Suprapubic skin (tissue), 4 donors: ENCODE measurements around the gene LDAH. TPM values are rescaled to one million over a fixed set of nuclear protein-coding genes. Genes with fewer than 3 reads are reported as not detected.

ENCODE experiments used
- DNase-seq, 2 donors: peaks; one replicate each; pipeline ENCODE4 v3.0.0-alpha.2; 2019; ENCODE audit warnings: low spot score in 2 of 2
- H3K27ac ChIP-seq: fragments of 200-600 bp; sonication (generic); one replicate; pipeline ENCODE4 v1.5.1; 2019
- H3K27me3 ChIP-seq: fragments of 200-600 bp; sonication (generic); one replicate; pipeline ENCODE4 v1.5.1; 2019
- H3K36me3 ChIP-seq: fragments of 200-600 bp; sonication (generic); one replicate; pipeline ENCODE4 v1.5.1; 2019
- H3K4me1 ChIP-seq: fragments of 200-600 bp; sonication (generic); one replicate; pipeline ENCODE4 v1.5.1; 2019
- H3K4me3 ChIP-seq: fragments of 200-600 bp; sonication (generic); one replicate; pipeline ENCODE4 v1.5.1; 2019; ENCODE audit warnings: mild to moderate bottlenecking
- H3K9me3 ChIP-seq: fragments of 200-600 bp; sonication (generic); one replicate; pipeline ENCODE4 v1.5.1; 2019
- EP300 ChIP-seq: sonication (generic); formaldehyde crosslinking; IDR thresholded peaks from one replicate; pipeline ENCODE4 v1.6.1; 2017; ENCODE audit warnings: antibody characterized with exemption
- POLR2A ChIP-seq, 2 donors: fragments of 450-650 bp; IDR thresholded peaks; one replicate each; pipeline ENCODE4 v1.6.1; 2017; ENCODE audit warnings: antibody characterized with exemption in 2 of 2, mild to moderate bottlenecking in 2 of 2, moderate library complexity in 2 of 2
- POLR2AphosphoS5 ChIP-seq, 3 donors: sonication (generic); formaldehyde crosslinking; IDR thresholded peaks; one replicate each; pipeline ENCODE4 v1.6.1; 2017; ENCODE audit warnings: antibody characterized with exemption in 3 of 3
- WGBS: methylation state at CpG from one replicate; pipeline ENCODE4 v1.1.5; 2018; 5-methylcytosine and 5-hydroxymethylcytosine counted together
- total RNA-seq, 4 donors: library from RNA; depleted of rRNA; stranded (reverse); fragments of >200 nt; gene quantifications; one replicate each; pipeline ENCODE4 v1.1.0, GENCODE V29; 2016
- TF ChIP-seq, protein P1 (sequence below), 2 donors: fragments of 200-600 bp in 1 of 2; fragments of 450-650 bp in 1 of 2; sonication (generic) in 1 of 2; IDR thresholded peaks; one replicate each; pipeline ENCODE4 v1.5.1; 2016 to 2019; ENCODE audit warnings: antibody characterized with exemption in 2 of 2, mild to moderate bottlenecking in 1 of 2, moderate library complexity in 1 of 2

Gene LDAH
- total RNA-seq, 4 donors from 2014 or later = 9.0 to 15.5 (median 10.4) TPM

GRCh38 chr2:20698916-20699613 is 123.8 kb downstream of the LDAH start:
- DNase-seq = no peak
- TF ChIP-seq, protein P1, sequence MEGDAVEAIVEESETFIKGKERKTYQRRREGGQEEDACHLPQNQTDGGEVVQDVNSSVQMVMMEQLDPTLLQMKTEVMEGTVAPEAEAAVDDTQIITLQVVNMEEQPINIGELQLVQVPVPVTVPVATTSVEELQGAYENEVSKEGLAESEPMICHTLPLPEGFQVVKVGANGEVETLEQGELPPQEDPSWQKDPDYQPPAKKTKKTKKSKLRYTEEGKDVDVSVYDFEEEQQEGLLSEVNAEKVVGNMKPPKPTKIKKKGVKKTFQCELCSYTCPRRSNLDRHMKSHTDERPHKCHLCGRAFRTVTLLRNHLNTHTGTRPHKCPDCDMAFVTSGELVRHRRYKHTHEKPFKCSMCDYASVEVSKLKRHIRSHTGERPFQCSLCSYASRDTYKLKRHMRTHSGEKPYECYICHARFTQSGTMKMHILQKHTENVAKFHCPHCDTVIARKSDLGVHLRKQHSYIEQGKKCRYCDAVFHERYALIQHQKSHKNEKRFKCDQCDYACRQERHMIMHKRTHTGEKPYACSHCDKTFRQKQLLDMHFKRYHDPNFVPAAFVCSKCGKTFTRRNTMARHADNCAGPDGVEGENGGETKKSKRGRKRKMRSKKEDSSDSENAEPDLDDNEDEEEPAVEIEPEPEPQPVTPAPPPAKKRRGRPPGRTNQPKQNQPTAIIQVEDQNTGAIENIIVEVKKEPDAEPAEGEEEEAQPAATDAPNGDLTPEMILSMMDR (IDR thresholded peaks at IDR 0.05) = no peak
- no peak for TF ChIP-seq EP300
- Histone ChIP-seq H3K27me3 (no peaks in the 10 kb centered on the region), H3K4me3 (no peak overlapping the region), H3K27ac (no peak overlapping the region), H3K4me1 (no peaks in the 10 kb centered on the region), H3K9me3 (no peaks in the 10 kb centered on the region), H3K36me3 (no peaks in the 10 kb centered on the region)
- 63% methylated on average over 4 of the region's 4 CpGs for WGBS

- no peaks in the 10 kb centered on the region for H3K4me1 ChIP-seq
- H3K27ac ChIP-seq = no peak overlapping the region
- no peak overlapping the region for H3K4me3 ChIP-seq
- no peaks in the 10 kb centered on the region for H3K36me3 ChIP-seq
- DNase-seq = no peak
- H3K9me3 ChIP-seq = no peaks in the 10 kb centered on the region
- no peak for TF ChIP-seq POLR2AphosphoS5 (IDR thresholded peaks at IDR 0.05)
- TF ChIP-seq EP300 = no peak
- TF ChIP-seq POLR2A (IDR thresholded peaks at IDR 0.05) = no peak
- TF ChIP-seq, protein P1 (IDR thresholded peaks at IDR 0.05) = no peak
- WGBS = 100% methylated on average over 2 of the region's 2 CpGs
- H3K27me3 ChIP-seq = no peaks in the 10 kb centered on the region
Observed at GRCh38 chr2:20697322-20697934, 125.5 kb downstream of the LDAH start.

DNA sequence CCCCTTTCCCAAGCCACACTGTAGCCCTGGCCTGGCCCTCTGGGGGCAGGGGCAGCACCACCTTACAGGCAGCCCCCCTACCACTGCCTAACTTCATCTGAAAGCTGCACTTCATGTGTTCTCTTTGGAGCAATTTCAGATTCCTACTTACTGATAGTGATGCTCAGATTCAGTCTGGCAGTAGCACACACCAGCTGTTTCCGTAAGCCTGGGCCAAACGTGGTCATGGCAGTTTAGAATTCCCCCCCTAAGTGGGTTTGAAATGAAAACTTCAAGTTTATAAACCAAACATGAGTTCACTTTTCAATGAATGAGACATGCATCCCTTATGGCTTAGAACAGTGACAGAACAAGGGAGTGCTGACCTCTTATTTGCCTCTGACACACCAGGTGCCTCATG is 126.5 kb downstream of the LDAH start:
- WGBS = 100% methylated on average over 2 of the region's 2 CpGs
- Histone ChIP-seq H3K36me3 (no peaks in the 10 kb centered on the region), H3K9me3 (no peaks in the 10 kb centered on the region), H3K4me1 (no peaks in the 10 kb centered on the region), H3K27me3 (no peaks in the 10 kb centered on the region), H3K4me3 (no peak overlapping the region), H3K27ac (no peak overlapping the region)
- DNase-seq = no peak
- TF ChIP-seq POLR2A (IDR thresholded peaks at IDR 0.05) = no peak
- TF ChIP-seq, protein P1 (IDR thresholded peaks at IDR 0.05) = no peak

- Histone ChIP-seq H3K4me3 (no peak overlapping the region), H3K36me3 (no peaks in the 10 kb centered on the region), H3K9me3 (no peaks in the 10 kb centered on the region), H3K27me3 (no peaks in the 10 kb centered on the region), H3K4me1 (no peaks in the 10 kb centered on the region), H3K27ac (no peak overlapping the region)
- WGBS = 93% methylated on average over 3 of the region's 3 CpGs
- no peak for DNase-seq
- no peak for TF ChIP-seq EP300
- TF ChIP-seq POLR2A (IDR thresholded peaks at IDR 0.05) = no peak
- no peak for TF ChIP-seq POLR2AphosphoS5 (IDR thresholded peaks at IDR 0.05)
- TF ChIP-seq, protein P1 (IDR thresholded peaks at IDR 0.05) = no peak
Observed at GRCh38 chr2:20693317-20693716, 129.6 kb downstream of the LDAH start.

- WGBS = 97% methylated on average over 2 of the region's 2 CpGs
- Histone ChIP-seq H3K27me3 (no peaks in the 10 kb centered on the region), H3K9me3 (no peaks in the 10 kb centered on the region), H3K27ac (no peak overlapping the region), H3K36me3 (peaks cover 7% of the 10 kb centered on the region), H3K4me3 (no peak overlapping the region), H3K4me1 (no peaks in the 10 kb centered on the region)
- TF ChIP-seq, protein P1 (IDR thresholded peaks at IDR 0.05) = no peak
- DNase-seq = no peak
Observed at GRCh38 chr2:20692081-20692480, 130.8 kb downstream of the LDAH start.
